Measurements from ENCODE around the gene TBC1D3C.
"Not testable (repeated sequence)": the region's sequence is repeated elsewhere in the genome, so short reads cannot be mapped to it uniquely, and the experiment has no call there.

The TBC1D3C gene

DNA sequence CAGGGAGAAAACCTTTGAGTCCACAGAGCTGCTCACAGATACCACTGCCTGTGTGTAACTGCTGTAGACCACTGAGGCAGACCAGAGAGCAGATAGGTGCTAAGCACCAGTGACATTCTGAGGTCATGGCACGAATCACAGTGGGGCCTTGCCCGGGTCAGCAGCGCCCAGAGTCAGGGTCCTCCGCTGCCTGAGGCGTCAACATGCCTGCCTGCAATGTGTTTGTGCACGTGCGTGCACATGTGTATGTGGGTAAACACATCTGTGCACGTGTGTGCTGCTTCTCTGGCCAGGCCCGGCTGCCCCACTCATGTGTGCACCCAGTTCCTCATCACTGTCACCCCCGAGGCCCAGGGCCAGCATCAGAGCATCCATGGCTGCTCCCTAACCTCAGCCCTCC lies at the start of gene TBC1D3C:
TSS of gene TBC1D3C (minus strand) at position 101 of the 400 bp plus-strand sequence. CDS start 1,568 bp downstream, outside the sequence.
- DNase-seq (ENCODE audit: low spot score), result not testable (repeated sequence)

DNA sequence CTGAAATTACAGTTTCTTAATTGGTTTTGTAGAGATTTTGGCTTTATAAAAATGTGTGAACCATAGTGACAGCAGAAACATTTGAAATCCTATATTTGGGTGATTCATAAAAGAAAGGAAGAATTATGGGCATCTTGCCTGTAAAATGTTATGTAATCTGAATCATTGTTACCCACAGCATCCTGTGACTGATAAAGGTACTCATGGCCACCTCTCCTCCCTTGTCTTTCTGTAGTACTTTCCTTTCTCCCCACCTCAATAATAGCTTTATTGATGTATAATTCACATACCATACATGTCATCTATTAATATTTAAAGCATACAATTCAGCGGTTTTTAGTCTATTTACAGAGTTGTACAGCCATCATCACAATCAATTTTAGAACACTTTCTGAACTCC lies 30.8 kb upstream of the TBC1D3C start:
- not testable (repeated sequence) for DNase-seq (ENCODE audit: low spot score)

DNA sequence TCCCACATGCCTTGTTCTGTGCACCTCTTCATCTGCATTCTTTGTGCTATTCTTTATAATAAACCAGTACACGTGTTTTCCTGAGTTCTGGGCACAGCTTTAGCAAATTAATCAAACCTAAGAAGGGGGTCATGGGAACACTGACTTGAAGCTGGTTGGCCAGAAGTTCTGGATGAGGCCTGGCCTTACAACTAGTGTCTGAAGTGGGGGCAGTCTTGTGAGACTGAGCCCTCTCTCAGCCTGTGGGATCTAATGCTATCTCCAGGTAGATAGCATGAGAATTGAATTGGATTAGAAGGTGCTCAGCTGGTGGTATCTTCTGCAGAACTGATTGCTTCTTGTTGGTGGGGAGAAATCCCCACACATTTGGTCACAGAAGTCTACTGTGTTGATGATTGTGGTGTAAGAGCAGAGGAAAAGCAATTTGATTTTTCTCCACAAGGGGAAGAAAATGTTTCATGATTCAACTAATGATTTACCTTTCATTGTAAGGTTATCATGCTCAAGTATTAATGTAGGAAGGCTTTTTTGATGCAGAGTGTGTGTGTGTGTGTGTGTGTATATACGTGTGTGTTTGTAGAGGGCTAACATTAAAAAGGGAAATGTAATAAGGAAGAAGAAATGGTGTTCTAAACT lies 25.7 kb upstream of the TBC1D3C start:
- DNase-seq (ENCODE audit: low spot score), result not testable (repeated sequence)

DNA sequence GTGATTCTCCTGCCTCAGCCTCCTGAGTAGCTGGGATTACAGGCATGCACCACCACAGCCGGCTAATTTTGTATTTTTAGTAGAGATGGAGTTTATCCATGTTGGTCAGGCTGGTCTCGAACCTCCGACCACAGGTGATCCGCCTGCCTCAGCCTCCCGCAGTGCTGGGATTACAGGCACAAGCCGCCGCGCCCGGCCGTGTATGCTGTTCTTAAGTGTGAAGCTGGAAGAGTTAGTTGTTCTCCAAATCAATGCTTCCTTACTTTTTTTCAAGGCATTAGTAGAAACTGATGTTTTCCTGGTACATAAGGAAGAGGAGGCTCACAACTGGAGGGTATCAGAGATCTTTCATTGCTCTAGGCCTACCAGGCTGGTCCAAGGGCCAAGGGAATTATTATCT lies 19.7 kb upstream of the TBC1D3C start:
- not testable (repeated sequence) for DNase-seq (ENCODE audit: low spot score)

DNA sequence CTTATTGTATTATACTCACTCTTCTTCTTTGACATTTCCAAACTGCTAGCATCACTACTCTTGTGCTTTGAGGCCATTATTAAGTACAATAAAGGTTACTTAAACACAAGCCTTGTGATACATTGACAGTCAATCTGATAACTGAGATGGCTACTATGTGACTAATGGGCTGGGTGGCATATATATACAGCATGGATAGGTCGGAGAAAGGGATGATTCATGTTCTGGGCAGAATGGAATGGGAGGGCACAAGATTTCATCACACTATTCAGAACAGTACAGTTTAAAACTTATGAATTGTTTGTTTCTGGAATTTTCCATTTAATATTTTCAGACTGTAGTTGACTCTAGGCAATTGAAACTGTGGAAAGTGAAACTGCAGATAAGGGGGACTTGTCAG lies 18.9 kb upstream of the TBC1D3C start:
- not testable (repeated sequence) for DNase-seq (ENCODE audit: low spot score)
